ENCODE measurements around the gene NR5A1. TPM values are rescaled to one million over a fixed set of nuclear protein-coding genes. Genes with fewer than 3 reads are reported as not detected.

The NR5A1 gene
- total and polyA plus RNA-seq, 2 of the 13 experiments (the other 11 are each of a cell fraction or from before 2014, with no cell fraction given): 28.9 to 44.7 TPM

- TF ChIP-seq CERS6 (CRISPR knock-in tag; IDR thresholded peaks at IDR 0.05) (no peak), EEA1 (CRISPR knock-in tag; IDR thresholded peaks at IDR 0.05; ENCODE audit: borderline replicate concordance) (peak; percentile 85; the same call in 1 of the 2 replicates), POLR2A (IDR thresholded peaks at IDR 0.05; ENCODE audit: insufficient read depth in 1 of 2, low read depth in 2 of 2, low read length in 2 of 2) (peak in 1 of 2 experiments; percentile 7; a peak in 1 of 4 replicates), TCF7 (IDR thresholded peaks at IDR 0.05; ENCODE audit: low read depth) (no peak), ZNF232 (CRISPR knock-in tag; IDR thresholded peaks at IDR 0.05; ENCODE audit: borderline replicate concordance) (peak; percentile 21; the same call in 1 of the 2 replicates), ZNF609 (CRISPR knock-in tag; IDR thresholded peaks at IDR 0.05; ENCODE audit: borderline replicate concordance) (peak; percentile 18; the same call in 1 of the 2 replicates), THAP8 (CRISPR knock-in tag; IDR thresholded peaks at IDR 0.05; ENCODE audit: borderline replicate concordance) (0 out of 2 replicates have a peak, but pooled peaks have one; percentile 34), MBNL3 (CRISPR knock-in tag; conservative IDR thresholded peaks at IDR 0.05) (no peak), ZNF800 (CRISPR knock-in tag; IDR thresholded peaks at IDR 0.05) (0 out of 2 replicates have a peak, but pooled peaks have one; percentile 17), SKIL (CRISPR knock-in tag; IDR thresholded peaks at IDR 0.05; ENCODE audit: borderline replicate concordance) (no peak), ZC3H4 (CRISPR knock-in tag; IDR thresholded peaks at IDR 0.05; ENCODE audit: borderline replicate concordance) (0 out of 2 replicates have a peak, but pooled peaks have one; percentile 27), KDM1A (CRISPR knock-in tag; IDR thresholded peaks at IDR 0.05) (peak; percentile 61; the same call in 1 of the 2 replicates), ZNF564 (CRISPR knock-in tag; IDR thresholded peaks at IDR 0.05) (peak; percentile 59; the same call in 1 of the 2 replicates), ZNF878 (CRISPR knock-in tag; IDR thresholded peaks at IDR 0.05) (0 out of 2 replicates have a peak, but pooled peaks have one; percentile 25), ZNF891 (CRISPR knock-in tag; IDR thresholded peaks at IDR 0.05) (peak; percentile 63; the same call in 1 of the 2 replicates), BORCS8-MEF2B (CRISPR knock-in tag; IDR thresholded peaks at IDR 0.05) (peak; percentile 71), NRL (CRISPR knock-in tag; IDR thresholded peaks at IDR 0.05; ENCODE audit: borderline replicate concordance) (0 out of 2 replicates have a peak, but pooled peaks have one; percentile 75), ZNF224 (CRISPR knock-in tag; IDR thresholded peaks at IDR 0.05) (0 out of 2 replicates have a peak, but pooled peaks have one; percentile 53), REL (CRISPR knock-in tag; conservative IDR thresholded peaks at IDR 0.05) (no peak)
Observed at GRCh38 chr9:124507880-124508423, 753 bp upstream of the NR5A1 start (continued).
